ENCODE results near the gene CCDC27.
A peak's percentile ranks its signal among the peaks of the same experiment; 100 is the strongest.

The CCDC27 gene

DNA sequence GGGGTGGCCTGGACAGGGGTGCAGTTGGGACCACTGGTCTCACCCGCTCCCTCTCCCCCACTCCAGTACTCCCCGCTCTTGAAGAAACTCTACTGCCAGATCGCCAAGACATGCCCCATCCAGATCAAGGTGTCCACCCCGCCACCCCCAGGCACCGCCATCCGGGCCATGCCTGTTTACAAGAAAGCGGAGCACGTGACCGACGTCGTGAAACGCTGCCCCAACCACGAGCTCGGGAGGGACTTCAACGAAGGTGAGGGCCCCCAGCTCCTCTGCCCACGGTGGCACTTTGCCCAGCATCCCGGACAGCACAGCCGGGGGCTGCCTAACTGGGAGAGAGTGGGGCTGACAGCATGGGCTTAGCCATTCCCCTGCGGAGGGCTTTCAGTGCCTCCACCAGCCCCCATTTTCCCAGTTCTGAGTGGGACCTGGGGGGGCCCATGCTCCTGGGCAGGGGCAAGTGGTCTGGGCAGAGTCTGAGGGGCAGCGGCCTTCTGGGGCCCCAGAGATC is 30.2 kb upstream of the CCDC27 start:
- no peak for DNase-seq

DNA sequence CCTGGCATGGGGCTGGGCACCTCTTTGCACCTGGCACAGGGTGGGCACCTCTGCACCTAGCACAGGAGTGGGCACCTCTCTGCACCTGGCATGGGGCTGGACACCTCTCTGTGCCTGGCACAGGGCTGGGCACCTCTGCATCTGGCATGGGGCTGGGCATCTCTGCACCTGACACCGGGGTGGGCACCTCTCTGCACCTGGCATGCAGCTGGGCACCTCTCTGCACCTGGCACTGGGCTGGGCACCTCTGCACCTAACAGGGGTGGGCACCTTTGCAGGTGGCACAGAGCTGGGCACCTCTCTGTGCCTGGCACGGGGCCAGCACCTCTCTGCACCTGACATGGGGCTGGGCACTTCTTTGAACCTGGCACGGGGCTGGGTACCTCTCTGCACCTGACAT is 29.4 kb upstream of the CCDC27 start:
- no peak for DNase-seq

DNA sequence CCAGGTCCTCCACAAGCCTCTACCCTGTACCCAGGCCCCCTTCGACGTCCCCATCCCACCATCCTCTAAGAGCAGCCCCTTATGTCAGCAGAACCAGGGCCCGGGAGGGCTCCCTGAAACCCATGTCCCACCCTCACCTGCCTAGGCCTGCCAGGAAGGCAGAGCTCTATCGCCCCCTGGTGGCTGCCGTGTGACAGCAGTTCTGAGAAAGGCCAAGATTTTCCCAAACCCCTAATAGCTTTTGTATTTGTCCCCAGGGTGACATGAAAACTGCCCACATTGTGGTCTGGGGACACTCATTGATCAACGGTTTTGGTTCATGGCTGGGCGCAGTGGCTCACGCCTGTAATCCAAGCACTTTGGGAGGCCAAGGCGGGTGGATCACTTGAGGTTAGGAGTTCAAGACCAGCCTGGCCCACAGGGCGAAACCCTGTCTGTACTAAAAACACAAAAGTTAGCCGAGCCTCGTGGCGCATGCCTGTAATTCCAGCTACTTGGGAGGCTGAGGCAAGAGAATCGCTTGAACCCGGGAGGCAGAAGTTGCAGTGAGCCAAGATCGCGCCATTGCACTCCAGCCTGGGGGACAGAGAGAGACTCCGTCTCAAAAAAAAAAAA is 27.7 kb upstream of the CCDC27 start:
- DNase-seq, result peak; percentile 60

DNA sequence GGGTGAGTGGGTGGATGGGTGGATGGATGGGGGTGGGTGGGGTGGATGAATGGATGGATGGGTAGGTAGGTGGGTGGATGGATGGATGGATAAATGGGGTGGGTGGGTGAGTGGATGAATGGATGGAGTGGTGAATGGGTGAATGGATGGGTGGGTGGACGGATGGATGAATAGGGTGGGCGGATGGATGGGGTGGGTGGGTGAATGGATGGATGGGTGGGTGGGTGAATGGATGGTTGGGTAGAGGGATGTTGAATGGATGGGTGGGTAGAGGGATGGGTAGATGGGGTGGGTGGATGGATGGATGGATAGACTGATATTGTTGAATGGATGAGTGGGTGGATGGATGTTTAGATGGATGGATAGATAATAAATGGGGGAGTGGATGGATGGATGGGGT is 26.9 kb upstream of the CCDC27 start:
- no peak for DNase-seq

DNA sequence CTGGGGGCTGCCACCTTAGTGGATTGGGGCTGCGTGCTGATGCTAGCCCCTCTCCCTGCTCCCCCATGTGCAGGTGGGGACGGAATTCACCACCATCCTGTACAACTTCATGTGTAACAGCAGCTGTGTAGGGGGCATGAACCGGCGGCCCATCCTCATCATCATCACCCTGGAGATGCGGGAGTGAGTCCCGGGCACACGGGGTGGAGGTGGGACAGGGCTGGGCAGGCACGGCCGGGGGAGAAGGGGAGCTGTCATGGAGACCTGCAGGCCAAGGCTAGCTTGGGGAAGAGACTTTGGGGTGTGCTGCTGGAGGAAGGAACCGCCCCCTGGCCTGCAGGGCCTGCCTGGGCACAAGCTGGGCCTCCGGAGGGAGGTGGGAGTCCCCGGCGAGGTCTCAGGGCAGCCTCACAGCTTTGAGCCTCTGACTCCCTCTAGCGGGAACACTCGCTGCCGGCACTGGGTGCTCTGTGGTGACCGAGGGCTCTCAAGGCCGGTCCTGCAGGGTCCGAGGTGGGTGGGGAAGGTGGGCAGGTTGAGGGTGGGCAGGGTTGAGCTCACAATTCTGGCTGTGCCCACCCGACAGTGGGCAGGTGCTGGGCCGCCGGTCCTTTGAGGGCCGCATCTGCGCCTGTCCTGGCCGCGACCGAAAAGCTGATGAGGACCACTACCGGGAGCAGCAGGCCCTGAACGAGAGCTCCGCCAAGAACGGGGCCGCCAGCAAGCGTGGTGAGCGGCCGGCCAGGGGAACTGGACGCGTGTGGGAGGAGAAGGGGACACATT is 25.0 kb upstream of the CCDC27 start:
- no peak for DNase-seq

DNA sequence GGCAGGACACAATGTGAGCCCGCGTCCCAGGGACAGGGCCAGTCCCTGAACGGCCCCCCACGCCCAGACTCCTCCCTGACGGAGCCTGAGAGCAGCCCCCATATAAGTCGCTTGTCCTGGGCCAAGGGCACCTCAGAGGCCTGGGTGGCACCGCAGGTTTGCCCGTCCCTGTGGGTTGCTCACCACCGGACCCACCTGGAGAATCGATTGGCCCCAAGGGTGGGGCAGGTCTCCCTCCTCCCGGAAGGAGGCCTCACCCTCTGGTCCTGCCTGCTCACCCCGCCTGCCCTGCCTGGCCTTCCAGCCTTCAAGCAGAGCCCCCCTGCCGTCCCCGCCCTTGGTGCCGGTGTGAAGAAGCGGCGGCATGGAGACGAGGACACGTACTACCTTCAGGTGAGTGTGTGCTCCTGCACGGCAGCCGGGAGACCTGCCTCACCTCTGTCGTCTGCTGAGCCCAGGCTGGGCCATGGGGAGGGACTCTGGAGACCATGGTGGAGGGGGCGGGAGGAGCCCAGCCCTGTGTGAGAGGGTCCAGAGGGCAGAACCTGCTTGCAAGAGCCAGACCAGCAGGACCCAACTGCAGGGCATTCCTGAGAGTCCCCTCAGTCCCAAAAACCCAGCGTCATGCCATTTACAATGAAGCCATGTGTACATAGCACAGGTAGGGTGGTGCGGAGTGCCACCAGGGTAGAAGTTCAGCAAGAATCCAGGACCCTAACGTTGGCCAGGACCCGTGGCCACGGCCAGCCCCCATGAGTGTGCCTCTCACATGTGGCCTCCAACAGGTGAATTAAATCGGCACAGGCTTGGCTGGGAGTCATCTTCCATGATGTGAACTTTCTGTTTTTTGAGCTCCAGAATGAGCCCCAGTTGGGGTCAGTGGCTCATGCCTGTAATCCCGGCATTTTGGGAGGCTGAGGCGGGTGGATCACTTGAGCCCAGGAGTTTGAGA is 24.1 kb upstream of the CCDC27 start:
- DNase-seq, result no peak

DNA sequence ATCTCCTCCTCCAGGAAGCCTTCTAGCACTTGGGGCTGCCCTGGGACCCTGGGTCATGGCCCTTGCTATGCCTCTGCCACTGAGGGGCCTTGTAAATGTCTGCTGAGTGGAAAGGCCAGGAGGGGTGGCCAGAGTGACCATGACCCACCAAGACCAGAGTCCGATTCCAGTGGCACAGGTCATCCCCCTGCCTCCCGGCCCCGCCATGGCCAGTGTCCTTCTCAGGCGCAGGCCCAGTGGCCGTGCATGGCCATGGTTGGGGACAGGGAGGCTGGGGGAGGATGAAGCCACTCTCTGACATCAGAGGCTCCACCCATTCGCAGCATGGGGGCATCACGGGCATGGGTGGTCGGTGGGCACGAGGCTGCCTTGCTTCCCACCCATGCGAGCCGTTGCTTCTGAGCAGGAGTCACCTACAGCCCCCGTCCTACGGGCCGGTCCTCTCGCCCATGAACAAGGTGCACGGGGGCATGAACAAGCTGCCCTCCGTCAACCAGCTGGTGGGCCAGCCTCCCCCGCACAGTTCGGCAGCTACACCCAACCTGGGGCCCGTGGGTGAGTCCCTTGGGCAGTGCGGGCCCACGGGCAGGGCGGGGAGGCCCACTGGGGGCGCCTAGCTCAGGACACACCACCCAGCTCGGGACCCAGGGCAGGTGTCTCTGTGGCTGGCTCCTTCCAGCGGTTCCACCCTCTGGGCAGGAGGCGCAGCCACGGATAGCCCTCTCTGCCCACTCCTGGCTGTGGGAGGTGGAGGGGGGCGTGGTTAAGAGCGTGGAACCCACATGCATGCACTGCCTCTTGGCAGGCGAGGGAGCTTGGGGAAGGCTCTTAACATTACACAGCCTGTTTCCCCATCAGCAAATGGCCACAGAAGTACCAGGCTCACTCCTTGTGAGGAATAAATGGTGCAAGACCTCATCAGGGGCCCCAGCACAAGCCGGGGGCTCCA is 22.4 kb upstream of the CCDC27 start:
- DNase-seq, result no peak

DNA sequence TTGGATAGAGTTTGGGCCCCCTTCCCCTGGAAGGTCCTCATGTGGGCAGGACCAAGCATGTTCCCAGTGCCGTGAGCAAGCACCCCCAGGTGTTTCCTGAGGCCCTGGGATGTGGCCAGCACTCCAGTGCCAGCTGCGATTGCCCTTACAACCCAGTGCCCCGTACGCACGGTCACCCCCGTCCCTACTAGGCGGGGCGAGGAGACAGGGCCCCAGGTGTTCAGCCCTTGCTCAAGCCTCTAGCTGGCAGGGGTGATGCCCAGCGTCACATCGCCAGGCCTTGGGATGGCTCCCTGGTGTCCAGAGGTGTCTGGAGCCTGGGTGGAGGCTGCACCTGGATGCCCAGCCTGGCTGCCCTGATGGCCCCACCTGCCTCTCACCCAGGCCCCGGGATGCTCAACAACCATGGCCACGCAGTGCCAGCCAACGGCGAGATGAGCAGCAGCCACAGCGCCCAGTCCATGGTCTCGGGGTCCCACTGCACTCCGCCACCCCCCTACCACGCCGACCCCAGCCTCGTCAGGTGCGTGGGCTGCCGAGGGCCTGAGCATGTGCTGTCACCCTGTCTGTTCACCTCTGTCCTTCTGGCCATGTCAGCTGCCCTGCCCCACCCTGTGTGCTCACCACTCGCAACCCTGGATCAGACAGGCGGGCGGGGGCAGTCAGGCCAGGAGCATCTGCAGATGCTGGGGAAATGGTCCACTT is 21.6 kb upstream of the CCDC27 start:
- no peak for DNase-seq

DNA sequence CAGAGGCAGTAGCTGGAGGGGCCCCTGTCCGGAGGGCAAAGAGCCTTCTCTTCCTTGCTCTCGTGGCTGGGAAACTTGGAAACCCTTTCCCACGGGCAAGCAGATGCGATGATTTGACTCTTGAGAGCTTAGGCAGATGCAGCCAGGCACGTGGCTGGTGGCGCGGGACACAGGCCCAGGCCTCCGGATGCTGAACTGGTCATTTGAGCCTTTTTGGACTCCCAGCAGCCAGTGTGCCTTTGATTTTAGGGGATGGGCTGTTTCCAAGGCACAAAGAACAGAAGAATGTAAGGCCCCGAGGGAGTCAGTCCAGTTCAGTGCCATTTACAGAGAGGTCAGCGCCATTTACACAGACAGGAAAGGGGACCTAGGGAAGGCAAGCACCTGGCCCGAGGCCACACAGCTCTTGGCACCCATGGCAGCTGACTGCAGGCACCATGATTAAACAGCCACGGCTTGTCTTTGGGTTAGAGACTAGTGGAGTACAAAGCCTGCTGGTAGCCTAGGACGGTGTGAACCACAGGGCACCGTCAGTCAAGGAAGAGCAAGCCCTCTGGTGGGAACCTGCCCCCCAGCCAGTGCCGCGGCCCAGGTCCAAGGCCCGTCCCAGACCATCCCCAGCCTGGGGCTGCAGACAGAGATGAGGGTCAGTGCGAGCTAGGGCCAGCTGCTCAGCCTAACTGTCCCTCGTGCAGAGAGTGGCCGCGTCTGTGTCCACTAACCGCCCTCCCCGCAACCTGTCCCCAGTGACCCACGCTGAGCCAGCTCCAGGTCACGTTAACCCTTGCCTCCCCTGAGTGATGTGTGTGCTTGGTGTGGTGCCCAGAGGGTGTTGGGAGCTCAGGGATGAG is 20.4 kb upstream of the CCDC27 start:
- DNase-seq, result no peak

DNA sequence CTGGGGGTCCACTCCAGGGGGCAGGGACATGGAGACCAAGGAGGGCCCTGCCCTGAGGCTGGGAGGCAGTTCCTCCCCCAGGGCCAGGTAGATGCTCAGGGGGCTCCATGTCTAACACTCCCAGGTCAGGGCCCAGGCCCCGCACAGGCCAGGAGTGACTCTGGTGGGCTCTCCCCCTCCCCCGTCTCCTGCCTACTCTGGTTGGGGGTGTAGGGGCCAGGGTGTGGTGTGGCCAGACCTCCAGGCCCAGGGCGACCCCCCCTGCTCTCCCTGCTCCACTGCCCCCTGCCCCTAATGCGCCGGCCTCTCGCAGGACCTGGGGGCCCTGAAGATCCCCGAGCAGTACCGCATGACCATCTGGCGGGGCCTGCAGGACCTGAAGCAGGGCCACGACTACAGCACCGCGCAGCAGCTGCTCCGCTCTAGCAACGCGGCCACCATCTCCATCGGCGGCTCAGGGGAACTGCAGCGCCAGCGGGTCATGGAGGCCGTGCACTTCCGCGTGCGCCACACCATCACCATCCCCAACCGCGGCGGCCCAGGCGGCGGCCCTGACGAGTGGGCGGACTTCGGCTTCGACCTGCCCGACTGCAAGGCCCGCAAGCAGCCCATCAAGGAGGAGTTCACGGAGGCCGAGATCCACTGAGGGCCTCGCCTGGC is 19.7 kb upstream of the CCDC27 start:
- no peak for DNase-seq

DNA sequence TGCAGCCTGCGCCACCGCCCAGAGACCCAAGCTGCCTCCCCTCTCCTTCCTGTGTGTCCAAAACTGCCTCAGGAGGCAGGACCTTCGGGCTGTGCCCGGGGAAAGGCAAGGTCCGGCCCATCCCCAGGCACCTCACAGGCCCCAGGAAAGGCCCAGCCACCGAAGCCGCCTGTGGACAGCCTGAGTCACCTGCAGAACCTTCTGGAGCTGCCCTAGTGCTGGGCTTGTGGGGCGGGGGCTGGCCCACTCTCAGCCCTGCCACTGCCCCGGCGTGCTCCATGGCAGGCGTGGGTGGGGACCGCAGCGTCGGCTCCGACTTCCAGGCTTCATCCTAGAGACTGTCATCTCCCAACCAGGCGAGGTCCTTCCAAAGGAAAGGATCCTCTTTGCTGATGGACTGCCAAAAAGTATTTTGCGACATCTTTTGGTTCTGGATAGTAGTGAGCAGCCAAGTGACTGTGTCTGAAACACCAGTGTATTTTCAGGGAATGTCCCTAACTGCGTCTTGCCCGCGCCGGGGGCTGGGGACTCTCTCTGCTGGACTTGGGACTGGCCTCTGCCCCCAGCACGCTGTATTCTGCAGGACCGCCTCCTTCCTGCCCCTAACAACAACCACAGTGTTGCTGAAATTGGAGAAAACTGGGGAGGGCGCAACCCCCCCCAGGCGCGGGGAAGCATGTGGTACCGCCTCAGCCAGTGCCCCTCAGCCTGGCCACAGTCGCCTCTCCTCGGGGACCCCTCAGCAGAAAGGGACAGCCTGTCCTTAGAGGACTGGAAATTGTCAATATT is 19.0 kb upstream of the CCDC27 start:
- no peak for DNase-seq

DNA sequence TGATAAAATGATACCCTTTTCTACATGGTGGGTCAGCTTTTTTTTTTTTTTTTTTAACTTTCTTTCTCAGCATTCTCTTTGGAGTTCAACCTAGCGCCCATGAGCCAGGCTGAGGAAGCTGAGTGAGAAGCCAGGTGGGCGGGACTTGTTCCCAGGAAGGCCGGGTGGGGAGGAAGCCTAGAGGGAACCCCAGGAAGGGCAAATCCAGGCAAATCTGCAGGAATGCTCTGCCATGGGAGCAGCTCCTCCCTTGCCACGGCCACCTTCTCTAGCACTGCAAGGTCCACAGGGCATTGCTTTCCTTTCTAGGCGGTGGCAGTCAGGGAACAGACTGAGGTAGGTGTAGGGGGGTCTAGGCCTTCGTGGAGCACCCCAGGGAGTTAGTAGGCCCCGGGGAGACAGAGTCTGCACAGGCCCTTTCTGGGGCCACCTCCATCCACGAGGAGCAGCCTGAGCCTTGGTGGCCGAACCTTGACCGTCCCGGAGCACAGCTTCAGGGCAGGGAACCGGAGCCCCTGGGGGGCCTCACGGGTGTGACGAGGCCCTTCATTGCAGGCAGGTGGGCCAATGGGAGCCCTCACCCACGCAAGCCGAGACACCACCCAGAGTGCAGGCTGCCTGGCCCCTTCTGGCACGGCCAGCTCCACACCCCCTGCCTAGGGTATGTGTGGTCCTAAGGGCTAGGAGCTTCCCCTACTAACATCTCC is 18.2 kb upstream of the CCDC27 start:
- no peak for DNase-seq

DNA sequence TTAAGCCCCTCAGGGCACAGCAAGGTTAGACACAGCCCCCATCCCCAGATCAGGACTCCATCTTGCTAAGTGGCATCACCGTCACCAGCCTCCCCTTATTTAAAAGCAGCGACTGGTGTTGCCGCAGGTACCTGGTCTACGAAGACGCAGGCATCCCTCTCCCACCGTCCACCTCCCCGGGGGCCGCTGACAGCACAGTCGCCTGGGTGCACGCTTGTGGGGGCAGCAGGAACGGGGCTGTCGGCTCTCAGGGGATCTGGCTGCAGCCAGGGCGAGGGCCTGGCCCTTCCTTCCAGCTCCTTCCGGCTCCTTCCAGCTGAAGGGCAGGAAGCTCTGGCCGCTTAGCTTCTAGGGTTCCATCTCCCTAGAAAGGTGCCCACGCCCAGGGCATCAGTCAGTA is 17.6 kb upstream of the CCDC27 start:
- DNase-seq, result no peak

DNA sequence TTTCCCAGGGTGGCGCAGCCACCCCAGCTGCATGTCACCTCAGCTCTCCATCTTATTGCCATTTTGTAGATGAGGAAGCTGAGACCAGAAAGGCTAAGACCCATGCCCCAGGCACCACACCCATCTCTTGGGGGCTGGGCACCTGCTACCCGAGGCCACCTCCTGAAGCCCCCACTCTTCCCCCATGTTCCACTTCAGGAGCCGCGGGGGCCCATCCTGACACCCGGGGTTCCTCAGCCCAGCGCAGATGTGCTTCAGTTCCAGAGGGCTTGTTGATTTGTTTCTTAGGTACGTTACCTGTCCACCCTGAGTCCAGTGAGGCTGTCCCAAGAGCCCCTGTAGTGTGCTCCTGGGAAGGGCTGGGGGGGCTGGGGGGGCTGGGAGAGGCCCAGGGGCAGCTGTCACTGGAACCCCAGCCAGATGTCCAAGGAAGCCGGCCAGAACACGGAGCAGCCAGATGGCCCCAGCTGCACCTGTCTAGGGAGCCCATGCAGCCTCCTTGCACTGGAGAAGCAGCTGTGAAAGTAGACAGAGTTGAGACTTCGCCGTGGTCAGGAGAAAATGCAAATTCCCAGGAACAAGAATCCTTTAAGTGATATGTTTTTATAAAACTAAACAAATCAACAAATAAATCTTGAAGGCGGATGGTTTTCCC is 17.1 kb upstream of the CCDC27 start:
- DNase-seq, result no peak

DNA sequence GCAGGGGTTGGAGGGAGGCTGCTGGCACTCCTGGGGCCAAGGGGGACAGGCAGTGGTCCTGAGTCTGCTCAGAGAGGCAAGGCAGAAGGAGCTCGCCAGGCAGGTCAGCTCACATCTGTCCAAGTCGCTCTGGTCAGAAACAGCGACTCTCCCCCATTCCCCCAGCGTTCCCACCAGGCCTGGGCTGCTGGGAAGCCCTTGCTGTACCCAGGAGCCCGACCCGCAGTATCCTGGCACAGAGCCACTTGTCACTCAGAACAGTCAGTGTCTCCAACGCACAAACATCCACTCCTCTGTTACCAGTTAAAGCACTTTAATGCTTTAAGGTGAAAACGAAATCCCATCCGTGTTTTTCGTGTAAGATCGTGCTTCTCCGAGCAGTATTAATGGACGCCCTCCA is 16.6 kb upstream of the CCDC27 start:
- DNase-seq, result no peak

DNA sequence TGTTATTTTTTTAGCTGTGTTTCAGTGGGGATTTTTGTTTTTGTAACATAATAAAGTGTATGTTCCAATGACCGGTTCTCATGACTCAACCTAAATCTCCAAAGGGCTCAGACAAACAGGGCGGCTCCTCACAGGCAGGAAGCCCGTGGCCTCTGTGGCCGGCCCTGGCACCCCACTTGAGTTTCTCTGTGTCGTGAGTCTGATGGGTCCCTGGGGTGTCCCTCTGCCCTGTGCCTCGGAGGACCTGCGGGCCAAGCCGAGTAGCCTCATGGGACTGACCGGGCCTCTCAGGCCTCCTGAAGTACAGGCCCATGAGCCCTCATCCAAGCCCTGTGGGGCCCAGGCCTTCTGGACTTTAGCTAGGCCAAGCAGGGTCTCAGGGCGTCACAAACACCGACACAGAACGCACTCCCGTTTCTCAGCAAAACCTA is 16.1 kb upstream of the CCDC27 start:
- no peak for DNase-seq

DNA sequence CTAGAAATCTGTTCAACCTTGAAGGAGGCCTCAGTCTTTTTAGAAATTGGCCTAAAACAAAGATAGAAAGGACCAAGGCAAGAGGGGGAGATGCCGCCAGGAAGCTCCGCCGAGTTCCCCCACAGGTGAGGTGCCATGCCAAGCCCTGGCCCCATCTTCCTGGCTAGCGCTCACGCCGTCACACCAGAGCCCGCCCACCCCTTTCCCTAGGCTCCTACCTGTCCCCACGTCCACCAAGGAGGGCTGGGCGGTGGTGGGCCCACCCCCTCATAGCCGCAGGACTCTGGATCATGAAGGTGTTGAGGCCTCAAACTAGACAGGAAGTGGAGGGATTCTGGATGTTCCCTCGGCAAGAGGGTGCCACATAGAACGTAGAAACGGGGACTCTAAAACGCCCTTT is 15.5 kb upstream of the CCDC27 start:
- DNase-seq, result no peak

DNA sequence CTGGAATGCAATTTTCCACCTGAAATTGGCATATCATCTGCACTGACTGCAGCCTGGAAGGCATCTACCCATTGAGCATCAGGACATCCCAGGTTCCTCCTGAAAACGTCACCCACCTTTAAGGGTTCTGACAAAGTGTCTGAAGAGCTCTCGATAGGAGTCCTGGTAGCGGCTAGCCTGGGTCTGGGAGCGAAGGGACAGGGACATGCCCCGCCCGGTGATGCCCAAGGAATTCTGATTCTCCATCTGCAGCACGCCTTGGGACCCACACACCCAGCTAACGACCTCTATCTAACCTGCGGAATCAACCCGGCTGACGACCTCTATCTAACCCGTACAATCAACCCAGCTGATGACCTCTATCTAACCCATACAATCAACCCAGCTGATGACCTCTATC is 13.3 kb upstream of the CCDC27 start:
- DNase-seq, result no peak

Measured in CD4-positive, alpha-beta T cell treated with Interleukin-15 for 1 hour (primary cell).